HEK293 (cell line): ENCODE data around the gene MDN1.

Experiments
- CTCF ChIA-PET: fragments of 350-600 bp; formaldehyde crosslinking; extraction: SDS; loops from one replicate; lab custom pipeline; 2021; ENCODE audit warnings: antibody characterized with exemption; lab: Yijun Ruan, JAX
- POLR2A ChIA-PET: fragments of 300-600 bp; formaldehyde crosslinking; extraction: SDS; loops from one replicate; lab custom pipeline; 2020; ENCODE audit warnings: antibody characterized with exemption, inconsistent platforms; lab: Yijun Ruan, JAX
- H3K27ac ChIP-seq: fragments of 200-500 bp; sonication (Bioruptor generic); 2 replicates; pipeline ENCODE4 v1.5.1; 2014; ENCODE audit warnings: low read depth, low read length, control low read depth, inconsistent platforms; ENCODE audit errors: extremely low read depth
- H3K36me3 ChIP-seq, 2 experiments: fragments of 200-500 bp in 1 of 2; sonication (Bioruptor generic) in 1 of 2; 1 replicate in 1 of 2; 2 replicates in 1 of 2; pipeline ENCODE4 v1.5.1; 2014 to 2017; ENCODE audit warnings: inconsistent platforms in 2 of 2, low read length in 2 of 2; ENCODE audit not compliant: control insufficient read depth in 2 of 2, insufficient read depth in 1 of 2
- H3K4me1 ChIP-seq: fragments of 200-500 bp; sonication (Bioruptor generic); 2 replicates; pipeline ENCODE4 v1.5.1; 2014; ENCODE audit warnings: mild to moderate bottlenecking, low read length, inconsistent platforms; ENCODE audit not compliant: control insufficient read depth, insufficient read depth
- H3K4me3 ChIP-seq: 2 replicates; pipeline ENCODE4 v1.5.1; 2011; ENCODE audit warnings: low read depth, mild to moderate bottlenecking, control low read depth, low read length, moderate library complexity
- H3K9me3 ChIP-seq: fragments of 200-500 bp; sonication (Bioruptor generic); 2 replicates; pipeline ENCODE4 v1.5.1; 2014; ENCODE audit warnings: low read depth, low read length, inconsistent platforms; ENCODE audit not compliant: control insufficient read depth, insufficient read depth
- EGR2 ChIP-seq: fragments of 450-650 bp; formaldehyde crosslinking; IDR thresholded peaks from 2 replicates; pipeline ENCODE4 v1.5.1; 2016; ENCODE audit warnings: low read depth, missing biosample characterization, missing genetic modification characterization
- FEZF1 ChIP-seq: fragments of 450-650 bp; formaldehyde crosslinking; IDR thresholded peaks from 2 replicates; pipeline ENCODE4 v1.5.1; 2016; ENCODE audit warnings: missing biosample characterization, missing genetic modification characterization
- KLF16 ChIP-seq: fragments of 450-650 bp; formaldehyde crosslinking; IDR thresholded peaks from 2 replicates; pipeline ENCODE4 v1.5.1; 2017; ENCODE audit warnings: missing biosample characterization, missing genetic modification characterization
- ZNF202 ChIP-seq: fragments of 450-650 bp; formaldehyde crosslinking; IDR thresholded peaks from 2 replicates; pipeline ENCODE4 v1.5.1; 2016; ENCODE audit warnings: missing biosample characterization, missing genetic modification characterization, borderline replicate concordance
- ZNF521 ChIP-seq: fragments of 450-650 bp; formaldehyde crosslinking; IDR thresholded peaks from 2 replicates; pipeline ENCODE4 v1.5.1; 2017; ENCODE audit warnings: missing biosample characterization, mild to moderate bottlenecking, missing genetic modification characterization
- ZNF560 ChIP-seq: fragments of 450-650 bp; formaldehyde crosslinking; IDR thresholded peaks from 2 replicates; pipeline ENCODE4 v1.5.1; 2017; ENCODE audit warnings: missing biosample characterization, missing genetic modification characterization, borderline replicate concordance
- ZNF600 ChIP-seq: fragments of 450-650 bp; formaldehyde crosslinking; IDR thresholded peaks from 2 replicates; pipeline ENCODE4 v1.5.1; 2016; ENCODE audit warnings: missing biosample characterization, missing genetic modification characterization
- ZNF658 ChIP-seq: fragments of 450-650 bp; formaldehyde crosslinking; IDR thresholded peaks from 2 replicates; pipeline ENCODE4; 2016; ENCODE audit warnings: missing biosample characterization, missing genetic modification characterization
- ZNF747 ChIP-seq: fragments of 450-650 bp; formaldehyde crosslinking; IDR thresholded peaks from 2 replicates; pipeline ENCODE4 v1.5.1; 2016; ENCODE audit warnings: missing biosample characterization, missing genetic modification characterization
- ZNF776 ChIP-seq: fragments of 450-650 bp; formaldehyde crosslinking; IDR thresholded peaks from 2 replicates; pipeline ENCODE4 v1.5.0; 2017; ENCODE audit warnings: missing biosample characterization, missing genetic modification characterization, borderline replicate concordance
- ZNF777 ChIP-seq: fragments of 450-650 bp; formaldehyde crosslinking; IDR thresholded peaks from 2 replicates; pipeline ENCODE4 v1.5.1; 2017; ENCODE audit warnings: missing biosample characterization, missing genetic modification characterization, borderline replicate concordance
- TF ChIP-seq, protein P1 (sequence below): fragments of 450-650 bp; formaldehyde crosslinking; IDR thresholded peaks from 2 replicates; pipeline ENCODE4 v1.5.1; 2017; ENCODE audit warnings: missing biosample characterization, missing genetic modification characterization
- TF ChIP-seq, protein P2 (sequence below): fragments of 450-650 bp; formaldehyde crosslinking; IDR thresholded peaks from 2 replicates; pipeline ENCODE4 v1.5.1; 2016; ENCODE audit warnings: missing biosample characterization, missing genetic modification characterization
- TF ChIP-seq, protein P3 (sequence below): fragments of 450-650 bp; formaldehyde crosslinking; IDR thresholded peaks from 2 replicates; pipeline ENCODE4 v1.5.1; 2016; ENCODE audit warnings: missing biosample characterization, missing genetic modification characterization
- TF ChIP-seq, protein P4 (sequence below): fragments of 450-650 bp; formaldehyde crosslinking; IDR thresholded peaks from 2 replicates; pipeline ENCODE4 v1.5.0; 2017; ENCODE audit warnings: missing biosample characterization, missing genetic modification characterization, borderline replicate concordance

The MDN1 gene

DNA sequence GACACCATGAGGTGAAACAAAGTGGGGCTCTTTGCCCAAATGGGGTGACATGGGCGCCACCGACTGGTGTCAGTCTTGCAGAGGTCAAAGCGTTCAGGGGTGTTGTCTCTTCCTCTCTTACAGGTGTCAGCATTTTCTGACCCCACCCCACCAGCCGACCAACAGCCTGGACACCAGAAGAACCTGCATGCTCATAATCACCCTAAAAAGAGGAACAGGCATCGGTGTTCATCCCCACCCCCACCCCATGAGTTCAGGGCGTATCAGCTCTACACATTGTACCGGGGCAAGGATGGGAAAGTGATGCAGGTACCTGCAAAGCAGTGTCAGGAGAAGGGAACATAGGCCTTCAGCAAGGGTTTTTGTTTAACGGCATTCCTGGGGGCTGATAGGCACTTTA, 195.8 kb downstream of the MDN1 start:
- H3K36me3 ChIP-seq, result peaks cover 15 to 57% of the 10 kb centered on the region in 2 experiments
- no peak for TF ChIP-seq ZNF202 (tag by site-specific recombination)
- TF ChIP-seq, protein P1, sequence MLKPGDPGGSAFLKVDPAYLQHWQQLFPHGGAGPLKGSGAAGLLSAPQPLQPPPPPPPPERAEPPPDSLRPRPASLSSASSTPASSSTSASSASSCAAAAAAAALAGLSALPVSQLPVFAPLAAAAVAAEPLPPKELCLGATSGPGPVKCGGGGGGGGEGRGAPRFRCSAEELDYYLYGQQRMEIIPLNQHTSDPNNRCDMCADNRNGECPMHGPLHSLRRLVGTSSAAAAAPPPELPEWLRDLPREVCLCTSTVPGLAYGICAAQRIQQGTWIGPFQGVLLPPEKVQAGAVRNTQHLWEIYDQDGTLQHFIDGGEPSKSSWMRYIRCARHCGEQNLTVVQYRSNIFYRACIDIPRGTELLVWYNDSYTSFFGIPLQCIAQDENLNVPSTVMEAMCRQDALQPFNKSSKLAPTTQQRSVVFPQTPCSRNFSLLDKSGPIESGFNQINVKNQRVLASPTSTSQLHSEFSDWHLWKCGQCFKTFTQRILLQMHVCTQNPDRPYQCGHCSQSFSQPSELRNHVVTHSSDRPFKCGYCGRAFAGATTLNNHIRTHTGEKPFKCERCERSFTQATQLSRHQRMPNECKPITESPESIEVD (tag by site-specific recombination), result no peak
- TF ChIP-seq, protein P2, sequence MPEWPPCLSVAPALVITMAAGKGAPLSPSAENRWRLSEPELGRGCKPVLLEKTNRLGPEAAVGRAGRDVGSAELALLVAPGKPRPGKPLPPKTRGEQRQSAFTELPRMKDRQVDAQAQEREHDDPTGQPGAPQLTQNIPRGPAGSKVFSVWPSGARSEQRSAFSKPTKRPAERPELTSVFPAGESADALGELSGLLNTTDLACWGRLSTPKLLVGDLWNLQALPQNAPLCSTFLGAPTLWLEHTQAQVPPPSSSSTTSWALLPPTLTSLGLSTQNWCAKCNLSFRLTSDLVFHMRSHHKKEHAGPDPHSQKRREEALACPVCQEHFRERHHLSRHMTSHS (tag by site-specific recombination), result no peak
- H3K27ac ChIP-seq, result no peak overlapping the region
- ChIA-PET CTCF (interaction anchor here (1.1 kb wide), 1 partner anchor 13 kb away, joined by 3 read pairs; no protein-coding TSS in a partner anchor), POLR2A (interaction anchor here (1.4 kb wide), 1 partner anchor 15 kb away, joined by 4 read pairs; the partner anchor contains the start of gene LYRM2)
- no peak overlapping the region for H3K4me3 ChIP-seq
- no peaks in the 10 kb centered on the region for H3K4me1 ChIP-seq
- H3K9me3 ChIP-seq, result no peaks in the 10 kb centered on the region

DNA sequence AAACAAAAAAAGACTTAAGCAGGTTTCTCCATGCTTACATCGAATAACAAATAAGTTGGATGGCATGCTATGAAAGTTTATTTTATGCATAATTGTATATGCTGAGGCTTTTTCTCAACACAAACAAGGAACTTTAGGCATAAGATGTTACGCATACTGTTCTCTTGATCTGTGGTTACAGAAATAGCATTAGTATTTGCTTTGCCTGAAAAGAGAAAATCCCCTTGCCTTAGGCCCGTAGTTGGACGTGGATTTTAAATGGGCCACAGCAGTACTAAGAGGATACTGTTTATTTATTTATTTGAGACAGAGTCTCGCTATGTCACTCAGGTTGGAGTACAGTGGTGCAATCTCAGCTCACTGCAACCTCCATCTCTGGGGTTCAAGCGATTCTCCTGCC, 200.0 kb downstream of the MDN1 start:
- ChIA-PET POLR2A (no interaction called here), CTCF (interaction anchor here (2.6 kb wide), 1 partner anchor 9 kb away, joined by 12 read pairs; no protein-coding TSS in a partner anchor)
- Histone ChIP-seq H3K4me1 (no peaks in the 10 kb centered on the region), H3K27ac (no peak overlapping the region), H3K4me3 (no peak overlapping the region), H3K9me3 (no peaks in the 10 kb centered on the region), H3K36me3 (peaks cover 5 to 47% of the 10 kb centered on the region in 2 experiments)
- TF ChIP-seq, protein P3, sequence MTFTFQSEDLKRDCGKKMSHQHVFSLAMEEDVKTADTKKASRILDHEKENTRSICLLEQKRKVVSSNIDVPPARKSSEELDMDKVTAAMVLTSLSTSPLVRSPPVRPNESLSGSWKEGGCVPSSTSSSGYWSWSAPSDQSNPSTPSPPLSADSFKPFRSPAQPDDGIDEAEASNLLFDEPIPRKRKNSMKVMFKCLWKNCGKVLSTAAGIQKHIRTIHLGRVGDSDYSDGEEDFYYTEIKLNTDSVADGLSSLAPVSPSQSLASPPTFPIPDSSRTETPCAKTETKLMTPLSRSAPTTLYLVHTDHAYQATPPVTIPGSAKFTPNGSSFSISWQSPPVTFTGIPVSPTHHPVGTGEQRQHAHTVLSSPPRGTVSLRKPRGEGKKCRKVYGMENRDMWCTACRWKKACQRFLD (tag by site-specific recombination), result no peak
- TF ChIP-seq ZNF776 (tag by site-specific recombination), result no peak
- TF ChIP-seq ZNF777 (tag by site-specific recombination), result no peak
- TF ChIP-seq, protein P4, sequence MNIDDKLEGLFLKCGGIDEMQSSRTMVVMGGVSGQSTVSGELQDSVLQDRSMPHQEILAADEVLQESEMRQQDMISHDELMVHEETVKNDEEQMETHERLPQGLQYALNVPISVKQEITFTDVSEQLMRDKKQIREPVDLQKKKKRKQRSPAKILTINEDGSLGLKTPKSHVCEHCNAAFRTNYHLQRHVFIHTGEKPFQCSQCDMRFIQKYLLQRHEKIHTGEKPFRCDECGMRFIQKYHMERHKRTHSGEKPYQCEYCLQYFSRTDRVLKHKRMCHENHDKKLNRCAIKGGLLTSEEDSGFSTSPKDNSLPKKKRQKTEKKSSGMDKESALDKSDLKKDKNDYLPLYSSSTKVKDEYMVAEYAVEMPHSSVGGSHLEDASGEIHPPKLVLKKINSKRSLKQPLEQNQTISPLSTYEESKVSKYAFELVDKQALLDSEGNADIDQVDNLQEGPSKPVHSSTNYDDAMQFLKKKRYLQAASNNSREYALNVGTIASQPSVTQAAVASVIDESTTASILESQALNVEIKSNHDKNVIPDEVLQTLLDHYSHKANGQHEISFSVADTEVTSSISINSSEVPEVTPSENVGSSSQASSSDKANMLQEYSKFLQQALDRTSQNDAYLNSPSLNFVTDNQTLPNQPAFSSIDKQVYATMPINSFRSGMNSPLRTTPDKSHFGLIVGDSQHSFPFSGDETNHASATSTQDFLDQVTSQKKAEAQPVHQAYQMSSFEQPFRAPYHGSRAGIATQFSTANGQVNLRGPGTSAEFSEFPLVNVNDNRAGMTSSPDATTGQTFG, result no peak
- no peak for TF ChIP-seq FEZF1 (tag by site-specific recombination)
- TF ChIP-seq ZNF521 (tag by site-specific recombination), result no peak
- TF ChIP-seq EGR2 (tag by site-specific recombination), result no peak
- no peak for TF ChIP-seq ZNF747 (tag by site-specific recombination)
- no peak for TF ChIP-seq ZNF600 (tag by site-specific recombination)
- no peak for TF ChIP-seq KLF16 (tag by site-specific recombination)

DNA sequence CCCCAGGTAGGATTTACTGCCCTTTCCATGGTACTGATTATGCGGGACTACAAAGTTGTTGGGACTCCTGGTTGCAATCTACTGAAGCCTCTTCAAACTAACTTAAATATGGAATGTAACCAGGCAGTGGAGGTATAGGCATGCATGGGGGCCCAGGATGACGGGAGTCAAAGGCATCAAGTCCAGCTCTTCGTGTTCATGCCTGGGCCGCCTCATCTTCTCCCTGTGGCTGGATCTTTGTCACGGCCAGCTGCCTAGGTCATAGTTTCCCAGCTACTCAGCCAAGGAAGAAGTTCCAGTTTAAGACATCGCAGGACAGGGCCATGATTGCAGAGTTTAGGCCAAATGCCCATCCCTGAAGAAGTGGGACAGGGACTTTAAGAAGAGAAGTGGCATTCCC, 201.6 kb downstream of the MDN1 start:
- H3K27ac ChIP-seq, result no peak overlapping the region
- peaks cover 0 to 37% of the 10 kb centered on the region in 2 experiments; a peak in 2 of 3 replicates for H3K36me3 ChIP-seq
- H3K4me1 ChIP-seq, result no peaks in the 10 kb centered on the region
- no peak overlapping the region for H3K4me3 ChIP-seq
- no peak for TF ChIP-seq ZNF658 (tag by site-specific recombination)
- TF ChIP-seq ZNF560 (tag by site-specific recombination), result no peak
- TF ChIP-seq, protein P4, result no peak
- ChIA-PET CTCF (interaction anchor here (1.9 kb wide), 1 partner anchor 9 kb away, joined by 8 read pairs; no protein-coding TSS in a partner anchor), POLR2A (no interaction called here)
- H3K9me3 ChIP-seq, result no peaks in the 10 kb centered on the region
